Measurements from ENCODE around the gene MLXIPL. TPM values are rescaled to one million over a fixed set of nuclear protein-coding genes. Genes with fewer than 3 reads are reported as not detected.
A peak's percentile ranks its signal among the peaks of the same experiment; 100 is the strongest.

MLXIPL gene
- total RNA-seq, 4 donors from 2014 or later, result 0.53 to 13.5 (median 2.9) TPM

- 79 to 100% methylated on average over 2 to 8 of the region's 19 CpGs for WGBS, 2 donors
- Histone ChIP-seq H3K4me1 (peaks cover 7 to 22% (median 8%) of the 10 kb centered on the region in 3 donors), H3K36me3 (no peaks in the 10 kb centered on the region), H3K27ac (no peak overlapping the region), H3K9me3 (no peaks in the 10 kb centered on the region), H3K4me3 (no peak overlapping the region), H3K27me3 (peaks cover 0 to 43% (median 0%) of the 10 kb centered on the region in 4 donors)
- intact Hi-C loops (cut with DNase I), result loop anchor here (5.0 kb wide), 1 partner anchor 62 kb away; no protein-coding TSS in a partner anchor
- no peak for DNase-seq
- TF ChIP-seq POLR2A (IDR thresholded peaks at IDR 0.05), result no peak
- TF ChIP-seq, protein P1, sequence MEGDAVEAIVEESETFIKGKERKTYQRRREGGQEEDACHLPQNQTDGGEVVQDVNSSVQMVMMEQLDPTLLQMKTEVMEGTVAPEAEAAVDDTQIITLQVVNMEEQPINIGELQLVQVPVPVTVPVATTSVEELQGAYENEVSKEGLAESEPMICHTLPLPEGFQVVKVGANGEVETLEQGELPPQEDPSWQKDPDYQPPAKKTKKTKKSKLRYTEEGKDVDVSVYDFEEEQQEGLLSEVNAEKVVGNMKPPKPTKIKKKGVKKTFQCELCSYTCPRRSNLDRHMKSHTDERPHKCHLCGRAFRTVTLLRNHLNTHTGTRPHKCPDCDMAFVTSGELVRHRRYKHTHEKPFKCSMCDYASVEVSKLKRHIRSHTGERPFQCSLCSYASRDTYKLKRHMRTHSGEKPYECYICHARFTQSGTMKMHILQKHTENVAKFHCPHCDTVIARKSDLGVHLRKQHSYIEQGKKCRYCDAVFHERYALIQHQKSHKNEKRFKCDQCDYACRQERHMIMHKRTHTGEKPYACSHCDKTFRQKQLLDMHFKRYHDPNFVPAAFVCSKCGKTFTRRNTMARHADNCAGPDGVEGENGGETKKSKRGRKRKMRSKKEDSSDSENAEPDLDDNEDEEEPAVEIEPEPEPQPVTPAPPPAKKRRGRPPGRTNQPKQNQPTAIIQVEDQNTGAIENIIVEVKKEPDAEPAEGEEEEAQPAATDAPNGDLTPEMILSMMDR (IDR thresholded peaks at IDR 0.05), result no peak
These were observed 45.0 kb upstream of the MLXIPL start for GRCh38 chr7:73669288-73669701.

DNA sequence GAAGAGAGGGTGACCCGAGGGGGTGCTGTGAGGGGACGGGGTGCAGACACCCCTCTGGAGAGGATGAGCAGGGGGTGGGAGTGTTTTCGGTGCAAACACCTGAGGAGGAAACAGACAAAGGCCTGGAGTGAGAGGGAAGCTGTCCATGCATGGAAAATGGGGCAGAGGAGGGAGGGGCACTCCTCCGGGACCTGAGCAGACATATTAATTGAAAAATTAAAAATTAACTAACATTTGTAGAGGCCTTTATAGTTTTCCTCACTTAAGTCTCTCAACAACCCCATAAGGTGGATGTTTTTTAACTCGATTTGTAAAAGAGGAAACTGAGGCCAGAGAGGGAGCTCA, 44.5 kb upstream of the MLXIPL start:
- Histone ChIP-seq H3K27me3 (peaks cover 0 to 47% (median 0%) of the 10 kb centered on the region in 4 donors), H3K4me3 (peak overlapping the region in 3 of 4 donors; percentile 51 to 80 (median 69)), H3K4me1 (peaks cover 7 to 22% (median 8%) of the 10 kb centered on the region in 3 donors), H3K36me3 (no peaks in the 10 kb centered on the region), H3K27ac (no peak overlapping the region), H3K9me3 (no peaks in the 10 kb centered on the region)
- TF ChIP-seq, protein P1 (IDR thresholded peaks at IDR 0.05), result no peak
- TF ChIP-seq POLR2A (IDR thresholded peaks at IDR 0.05), result no peak
- DNase-seq, result no peak
- intact Hi-C loops (cut with DNase I), result loop anchor here (5.0 kb wide), 1 partner anchor 62 kb away; no protein-coding TSS in a partner anchor
- 27% methylated on average over 5 of the region's 5 CpGs for WGBS, 2 donors

- peaks cover 0 to 53% (median 0%) of the 10 kb centered on the region in 4 donors for H3K27me3 ChIP-seq
- no peak for DNase-seq
- H3K36me3 ChIP-seq, result no peaks in the 10 kb centered on the region
- intact Hi-C loops (cut with DNase I), result loop anchor here (5.0 kb wide), 1 partner anchor 61 kb away; no protein-coding TSS in a partner anchor
- H3K27ac ChIP-seq, result peak overlapping the region in 3 of 4 donors; percentile 32 to 57 (median 43)
- peaks cover 7 to 22% (median 8%) of the 10 kb centered on the region in 3 donors for H3K4me1 ChIP-seq
- WGBS, 2 donors, result 6 to 8% methylated on average over 7 to 15 of the region's 52 CpGs
- H3K9me3 ChIP-seq, result peaks cover 0 to 5% (median 0%) of the 10 kb centered on the region in 3 donors
- TF ChIP-seq, protein P1 (IDR thresholded peaks at IDR 0.05), result no peak
- TF ChIP-seq POLR2A (IDR thresholded peaks at IDR 0.05), result no peak
- peak overlapping the region; percentile 29 to 80 (median 60) for H3K4me3 ChIP-seq
These were observed 44.0 kb upstream of the MLXIPL start for GRCh38 chr7:73668103-73668885.

GRCh38 chr7:73667344-73668102, 43.2 kb upstream of the MLXIPL start, which contains the start of gene VPS37D:
VPS37D (plus strand) TSS chr7:73667831; CDS start chr7:73667959, 128 bp downstream.
- DNase-seq, result peak; percentile 46
- Histone ChIP-seq H3K27ac (peak within 1 kb of the TSS in 3 of 4 donors; percentile 32 to 57 (median 43)), H3K36me3 (no peaks in the 10 kb centered on the region), H3K9me3 (peaks cover 0 to 11% (median 3%) of the 10 kb centered on the region in 3 donors), H3K4me3 (peak within 1 kb of the TSS; percentile 29 to 80 (median 60)), H3K4me1 (peaks cover 7 to 22% (median 8%) of the 10 kb centered on the region in 3 donors), H3K27me3 (peaks cover 0 to 61% (median 0%) of the 10 kb centered on the region in 4 donors)
- intact Hi-C loops (cut with DNase I), result loop anchor here (5.0 kb wide), 1 partner anchor 60 kb away; no protein-coding TSS in a partner anchor
- no peak for TF ChIP-seq POLR2A (IDR thresholded peaks at IDR 0.05)
- TF ChIP-seq, protein P1 (IDR thresholded peaks at IDR 0.05), result peak; percentile 46 to 99 (median 98)
- 3 to 28% methylated on average over 7 to 13 of the region's 79 CpGs for whole genome bisulfite sequencing, 2 donors

All from esophagus squamous epithelium (tissue), 5 donors.